Measurements from ENCODE around the gene SMIM10. TPM values are rescaled to one million over a fixed set of nuclear protein-coding genes. Genes with fewer than 3 reads are reported as not detected.
"Not testable (repeated sequence)": the region's sequence is repeated elsewhere in the genome, so short reads cannot be mapped to it uniquely, and the experiment has no call there.

SMIM10 gene
- total RNA-seq (ENCODE audit: low replicate concordance), result 0.64 and 0.65 TPM in 2 replicates
- long read RNA-seq, result 0 reads

DNA sequence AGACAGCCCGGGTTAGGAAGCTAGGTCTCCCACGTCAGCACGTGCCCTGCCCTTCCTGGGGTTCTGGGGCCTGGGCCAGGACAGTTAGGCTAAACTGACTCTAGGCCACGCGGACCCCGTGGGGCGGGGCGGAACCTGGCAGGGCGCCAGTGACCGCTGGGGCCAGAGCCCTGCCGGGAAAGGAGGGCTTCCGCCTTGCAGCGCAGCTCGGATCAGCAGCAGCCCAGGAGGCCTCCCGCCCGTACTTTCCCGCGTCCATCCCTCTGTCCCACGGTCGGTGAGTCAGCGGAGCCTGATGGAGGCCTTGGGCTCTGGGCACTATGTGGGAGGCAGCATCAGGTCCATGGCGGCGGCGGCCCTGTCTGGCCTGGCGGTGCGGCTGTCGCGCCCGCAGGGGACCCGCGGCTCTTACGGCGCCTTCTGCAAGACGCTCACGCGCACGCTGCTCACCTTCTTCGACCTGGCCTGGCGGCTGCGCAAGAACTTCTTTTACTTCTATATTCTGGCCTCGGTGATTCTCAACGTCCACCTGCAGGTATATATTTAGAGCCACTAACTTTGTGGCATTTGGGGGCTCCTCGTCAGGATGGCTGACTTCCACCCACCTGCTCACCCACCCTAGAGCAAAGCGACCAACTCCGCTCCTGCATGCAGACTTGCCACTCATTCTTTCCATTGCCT lies at the start of gene SMIM10:
Gene SMIM10, plus strand, starts transcription at position 191 of the 681 bp plus-strand sequence. Its CDS starts 105 bp downstream, at position 296.
- peaks cover 3% of the 10 kb centered on the region for H3K4me1 Mint-ChIP-seq (ENCODE audit: unreplicated experiment)
- DNase-seq (ENCODE audit: extremely low spot score, unreplicated experiment), result peak; percentile 66
- H3K4me3 Mint-ChIP-seq, result peak within 1 kb of the TSS; percentile 73
- H3K27ac Mint-ChIP-seq, result no peak within 1 kb of the TSS
- H3K36me3 Mint-ChIP-seq, result no peaks in the 10 kb centered on the region
- TF ChIP-seq, protein P1, sequence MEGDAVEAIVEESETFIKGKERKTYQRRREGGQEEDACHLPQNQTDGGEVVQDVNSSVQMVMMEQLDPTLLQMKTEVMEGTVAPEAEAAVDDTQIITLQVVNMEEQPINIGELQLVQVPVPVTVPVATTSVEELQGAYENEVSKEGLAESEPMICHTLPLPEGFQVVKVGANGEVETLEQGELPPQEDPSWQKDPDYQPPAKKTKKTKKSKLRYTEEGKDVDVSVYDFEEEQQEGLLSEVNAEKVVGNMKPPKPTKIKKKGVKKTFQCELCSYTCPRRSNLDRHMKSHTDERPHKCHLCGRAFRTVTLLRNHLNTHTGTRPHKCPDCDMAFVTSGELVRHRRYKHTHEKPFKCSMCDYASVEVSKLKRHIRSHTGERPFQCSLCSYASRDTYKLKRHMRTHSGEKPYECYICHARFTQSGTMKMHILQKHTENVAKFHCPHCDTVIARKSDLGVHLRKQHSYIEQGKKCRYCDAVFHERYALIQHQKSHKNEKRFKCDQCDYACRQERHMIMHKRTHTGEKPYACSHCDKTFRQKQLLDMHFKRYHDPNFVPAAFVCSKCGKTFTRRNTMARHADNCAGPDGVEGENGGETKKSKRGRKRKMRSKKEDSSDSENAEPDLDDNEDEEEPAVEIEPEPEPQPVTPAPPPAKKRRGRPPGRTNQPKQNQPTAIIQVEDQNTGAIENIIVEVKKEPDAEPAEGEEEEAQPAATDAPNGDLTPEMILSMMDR (conservative IDR thresholded peaks at IDR 0.05), result no peak
- no peaks in the 10 kb centered on the region for H3K9me3 Mint-ChIP-seq
- H3K27me3 Mint-ChIP-seq, result peaks cover 3% of the 10 kb centered on the region

DNA sequence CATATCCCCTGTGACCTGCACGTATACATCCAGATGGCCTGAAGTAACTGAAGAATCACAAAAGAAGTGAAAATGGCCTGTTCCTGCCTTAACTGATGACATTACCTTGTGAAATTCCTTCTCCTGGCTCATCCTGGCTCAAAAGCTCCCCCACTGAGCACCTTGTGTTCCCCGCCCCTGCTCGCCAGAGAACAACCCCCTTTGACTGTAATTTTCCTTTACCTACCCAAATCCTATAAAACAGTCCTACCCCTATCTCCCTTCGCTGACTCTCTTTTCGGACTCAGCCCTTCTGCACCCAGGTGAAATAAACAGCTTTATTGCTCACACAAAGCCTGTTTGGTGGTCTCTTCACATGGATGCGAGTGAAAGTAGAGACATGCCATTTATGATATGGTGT lies 44.4 kb upstream of the SMIM10 start:
- H3K4me1 Mint-ChIP-seq (ENCODE audit: unreplicated experiment); H3K4me3 Mint-ChIP-seq; DNase-seq (ENCODE audit: extremely low spot score, unreplicated experiment); H3K9me3 Mint-ChIP-seq; H3K27me3 Mint-ChIP-seq; H3K36me3 Mint-ChIP-seq: not testable (repeated sequence)
- peak overlapping the region; percentile 27 for H3K27ac Mint-ChIP-seq

DNA sequence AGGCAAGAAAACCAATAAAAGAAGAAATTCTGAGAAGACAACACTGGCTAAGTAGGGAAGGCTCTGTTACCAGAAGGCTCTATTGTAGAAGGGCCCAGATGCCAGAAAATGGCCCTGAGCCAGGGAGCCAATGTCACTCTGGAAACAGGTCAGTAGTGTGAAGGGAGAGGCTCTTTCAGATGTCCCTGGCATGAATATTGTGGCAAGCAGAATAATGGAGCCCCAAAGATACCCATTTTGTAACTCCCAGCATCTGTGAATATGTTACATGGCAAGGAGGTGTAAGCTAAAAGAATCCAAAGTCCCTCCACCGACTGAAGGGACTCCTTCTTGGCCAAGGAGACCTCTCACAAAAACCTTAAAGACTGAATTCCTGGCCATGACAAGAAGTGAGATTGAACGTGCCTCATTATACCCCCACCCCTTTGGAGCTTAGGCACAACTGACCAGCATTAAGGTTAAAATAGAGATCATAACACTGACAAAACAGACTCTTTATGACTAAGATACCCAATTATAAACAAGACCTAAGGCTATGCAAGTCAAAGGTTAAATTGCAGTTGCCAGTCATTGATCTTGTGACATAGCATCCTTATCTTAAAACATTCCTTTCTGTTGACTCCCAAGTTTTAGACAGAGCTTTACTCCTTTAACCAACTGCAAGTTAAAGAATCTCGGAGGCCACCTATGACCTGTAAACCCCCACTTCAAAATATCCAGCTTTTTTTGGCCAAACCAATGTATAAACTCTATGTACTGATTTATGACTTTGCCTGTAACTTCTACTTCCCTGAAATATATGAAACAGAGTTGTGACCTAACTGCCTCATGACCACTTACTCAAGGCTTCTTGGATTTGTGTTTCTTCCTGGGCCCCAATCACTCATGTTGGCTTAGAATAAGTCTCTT lies 42.2 kb upstream of the SMIM10 start:
- Mint-ChIP-seq H3K27me3 (no peaks in the 10 kb centered on the region), H3K36me3 (no peaks in the 10 kb centered on the region), H3K9me3 (no peaks in the 10 kb centered on the region), H3K4me1 (ENCODE audit: unreplicated experiment) (no peaks in the 10 kb centered on the region), H3K27ac (peak overlapping the region; percentile 7), H3K4me3 (no peak overlapping the region)
- DNase-seq (ENCODE audit: extremely low spot score, unreplicated experiment), result no peak
- TF ChIP-seq, protein P1 (conservative IDR thresholded peaks at IDR 0.05), result no peak

DNA sequence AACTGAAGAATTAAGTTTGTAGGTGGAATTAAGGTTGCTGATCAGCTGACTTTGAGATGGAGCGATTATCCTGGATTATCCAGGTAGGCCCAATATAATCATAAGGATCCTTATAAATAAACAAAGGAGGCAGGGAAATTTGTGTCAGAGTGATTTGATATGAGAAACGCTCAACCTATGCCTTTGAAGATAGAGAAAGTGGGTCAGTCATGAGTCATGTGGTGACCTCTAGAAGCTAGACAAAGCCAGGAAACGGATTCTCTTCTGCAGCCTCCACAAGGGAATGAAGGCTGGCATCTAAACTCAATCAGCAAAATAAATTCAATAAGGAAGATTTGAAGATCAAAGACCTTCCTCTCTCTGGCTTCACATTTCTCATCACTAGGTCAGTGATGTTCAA lies 41.5 kb upstream of the SMIM10 start:
- Mint-ChIP-seq H3K9me3 (no peaks in the 10 kb centered on the region), H3K36me3 (no peaks in the 10 kb centered on the region), H3K27ac (peak overlapping the region; percentile 7), H3K4me3 (no peak overlapping the region), H3K27me3 (no peaks in the 10 kb centered on the region), H3K4me1 (ENCODE audit: unreplicated experiment) (no peaks in the 10 kb centered on the region)
- TF ChIP-seq, protein P1 (conservative IDR thresholded peaks at IDR 0.05), result no peak
- no peak for DNase-seq (ENCODE audit: extremely low spot score, unreplicated experiment)

DNA sequence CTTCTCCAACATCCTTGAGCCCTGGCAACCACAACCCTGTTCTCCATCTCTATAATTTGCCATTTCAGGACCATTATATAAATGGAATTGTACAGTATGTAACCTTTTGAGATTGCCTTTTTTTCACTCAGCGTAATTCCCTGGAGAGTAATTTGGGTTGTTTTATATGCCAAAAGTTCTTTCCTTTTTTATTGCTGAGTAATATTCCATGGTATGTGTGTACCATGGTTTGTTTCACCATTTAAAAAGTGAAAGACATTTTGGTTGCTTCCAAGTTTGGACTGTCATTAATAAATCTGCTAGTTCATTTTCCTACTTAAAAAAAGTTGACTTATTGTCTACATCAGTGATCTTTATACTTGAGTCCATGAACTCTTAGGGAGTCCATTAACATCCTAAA lies 33.0 kb upstream of the SMIM10 start:
- Mint-ChIP-seq H3K27me3 (peaks cover 3% of the 10 kb centered on the region), H3K36me3 (no peaks in the 10 kb centered on the region), H3K27ac (no peak overlapping the region), H3K4me1 (ENCODE audit: unreplicated experiment) (no peaks in the 10 kb centered on the region), H3K4me3 (no peak overlapping the region), H3K9me3 (no peaks in the 10 kb centered on the region)
- TF ChIP-seq, protein P1 (conservative IDR thresholded peaks at IDR 0.05), result no peak
- DNase-seq (ENCODE audit: extremely low spot score, unreplicated experiment), result no peak

DNA sequence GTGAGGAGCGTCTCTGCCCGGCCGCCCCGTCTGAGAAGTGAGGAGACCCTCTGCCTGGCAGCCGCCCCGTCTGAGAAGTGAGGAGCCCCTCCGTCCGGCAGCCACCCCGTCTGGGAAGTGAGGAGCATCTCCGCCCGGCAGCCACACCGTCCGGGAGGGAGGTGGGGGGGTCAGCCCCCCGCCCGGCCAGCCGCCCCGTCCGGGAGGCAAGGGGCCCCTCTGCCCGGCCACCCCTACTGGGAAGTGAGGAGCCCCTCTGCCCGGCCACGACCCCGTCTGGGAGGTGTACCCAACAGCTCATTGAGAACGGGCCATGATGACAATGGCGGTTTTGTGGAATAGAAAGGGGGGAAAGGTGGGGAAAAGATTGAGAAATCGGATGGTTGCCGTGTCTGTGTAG lies 30.4 kb upstream of the SMIM10 start:
- not testable (repeated sequence) for H3K4me3 Mint-ChIP-seq; H3K27me3 Mint-ChIP-seq; DNase-seq (ENCODE audit: extremely low spot score, unreplicated experiment); H3K36me3 Mint-ChIP-seq; H3K9me3 Mint-ChIP-seq; H3K27ac Mint-ChIP-seq; H3K4me1 Mint-ChIP-seq (ENCODE audit: unreplicated experiment)
